ENCODE data around the gene ST7.

The ST7 gene

GRCh38 chr7:117165656-117166055, 212.4 kb downstream of the ST7 start:
- DNase-seq: no peak

DNA sequence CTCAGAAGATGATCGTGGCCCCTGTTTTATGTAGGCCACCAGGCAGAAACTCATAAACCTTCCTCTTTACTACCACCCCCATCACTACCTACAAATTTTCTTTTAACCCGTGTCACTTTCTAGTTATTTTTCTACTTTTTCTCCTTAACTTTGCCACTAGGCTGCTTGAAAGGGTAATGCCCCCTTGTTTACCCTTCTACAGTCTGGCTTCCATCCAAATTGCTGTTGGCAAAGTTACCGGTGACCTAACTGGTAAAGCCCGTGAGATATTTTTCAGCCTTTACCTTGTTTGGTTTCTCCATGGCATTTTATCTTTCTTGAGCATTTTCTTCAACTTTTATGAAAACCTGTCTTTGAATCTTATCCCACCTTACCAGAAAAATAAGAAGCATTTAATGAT, 216.6 kb downstream of the ST7 start:
- no peak for DNase-seq

GRCh38 chr7:117171106-117171505, 217.8 kb downstream of the ST7 start:
- DNase-seq: no peak

DNA sequence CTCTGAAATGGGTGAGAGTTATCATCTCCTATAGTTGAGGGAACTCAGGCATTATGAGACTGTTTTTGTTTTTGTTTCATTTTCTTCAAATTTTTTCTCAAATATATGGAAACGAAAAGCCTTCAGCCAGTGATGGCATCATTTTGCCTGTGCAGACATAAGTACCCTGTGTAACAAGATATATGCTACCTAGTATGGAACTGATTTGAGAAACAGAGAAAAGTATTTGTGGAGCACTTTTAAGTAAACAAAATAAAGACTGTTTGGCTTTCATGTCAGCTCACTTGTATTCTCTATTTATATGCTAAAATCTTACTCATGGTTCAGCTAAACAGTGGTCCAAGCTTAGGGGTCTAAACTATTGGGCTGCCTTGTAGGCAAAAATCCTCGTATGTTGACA, 219.0 kb downstream of the ST7 start:
- DNase-seq: no peak

DNA sequence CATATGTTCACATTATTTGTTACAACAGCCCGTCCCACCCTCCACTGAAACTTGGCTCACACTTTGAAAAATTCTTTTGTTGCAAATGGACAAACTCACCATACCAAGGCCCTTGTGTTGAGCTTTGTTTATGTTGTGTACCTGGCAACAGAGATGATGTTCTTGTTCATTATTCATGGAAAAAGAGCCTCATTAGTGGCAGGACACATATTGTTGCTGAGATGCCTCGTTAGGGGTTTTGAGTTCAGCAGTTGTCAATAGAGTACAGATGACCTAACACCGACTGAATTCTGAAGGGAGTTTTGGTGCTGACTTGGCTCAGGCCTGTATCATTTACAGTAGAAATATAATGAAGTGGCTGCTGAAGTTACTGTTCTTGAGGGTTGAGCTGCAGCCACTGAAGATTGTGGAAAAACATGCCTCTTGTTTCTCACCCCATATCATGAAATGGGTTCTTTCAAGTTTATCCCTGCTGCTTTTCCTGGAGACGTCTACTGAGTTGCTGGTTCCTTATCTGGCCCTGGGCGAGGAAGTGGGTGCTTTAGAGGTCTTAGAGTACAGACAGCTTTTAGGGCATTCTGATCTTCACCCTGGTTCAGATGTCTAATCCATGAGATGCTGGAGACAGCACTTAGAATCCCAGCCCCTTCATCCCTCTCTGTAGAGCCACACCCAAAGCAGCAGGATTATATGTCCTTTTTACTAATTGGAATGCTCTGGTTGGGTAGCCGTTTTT, 219.9 kb downstream of the ST7 start:
- DNase-seq: no peak

DNA sequence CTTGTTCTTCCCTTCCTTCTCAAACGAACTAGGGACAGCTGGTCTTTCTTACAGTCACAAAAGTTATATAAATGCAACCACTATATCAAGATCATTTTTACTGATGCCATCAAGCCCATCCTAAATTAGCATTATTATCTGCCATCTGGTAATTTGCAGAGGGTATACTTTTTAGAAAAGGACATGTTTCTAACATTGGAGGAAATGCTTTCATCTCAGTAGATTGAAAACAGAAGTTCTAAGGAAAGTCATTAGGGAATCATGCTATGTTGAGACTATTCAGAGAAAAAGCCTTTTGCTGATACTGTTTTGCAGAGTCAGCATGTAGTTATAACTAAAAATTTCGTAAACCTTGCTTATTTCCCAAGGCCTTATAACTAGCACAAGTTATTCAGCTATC, 222.9 kb downstream of the ST7 start:
- no peak for DNase-seq

GRCh38 chr7:117178600-117178999, 225.3 kb downstream of the ST7 start:
- no peak for DNase-seq

- DNase-seq: no peak
Measured at GRCh38 chr7:117179701-117180100, 226.4 kb downstream of the ST7 start.

DNA sequence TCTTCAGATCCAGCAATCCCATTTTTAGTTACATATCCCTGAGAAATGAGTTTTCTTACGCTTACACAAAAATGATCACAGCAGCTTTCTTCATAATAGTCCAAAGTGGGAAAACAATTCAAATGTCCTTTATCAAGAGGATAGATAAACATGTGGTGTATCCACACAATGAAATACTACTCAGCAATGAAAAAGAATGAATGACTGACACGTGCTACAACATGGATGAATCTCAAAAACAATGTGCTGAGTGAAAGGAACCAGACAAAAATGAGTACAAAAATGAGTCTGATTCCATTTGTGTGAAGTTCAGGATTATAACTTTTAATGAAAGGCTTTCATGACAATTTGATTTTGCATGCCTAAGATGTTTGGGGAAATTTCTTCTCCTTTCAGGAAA, 230.4 kb downstream of the ST7 start:
- DNase-seq: no peak

DNA sequence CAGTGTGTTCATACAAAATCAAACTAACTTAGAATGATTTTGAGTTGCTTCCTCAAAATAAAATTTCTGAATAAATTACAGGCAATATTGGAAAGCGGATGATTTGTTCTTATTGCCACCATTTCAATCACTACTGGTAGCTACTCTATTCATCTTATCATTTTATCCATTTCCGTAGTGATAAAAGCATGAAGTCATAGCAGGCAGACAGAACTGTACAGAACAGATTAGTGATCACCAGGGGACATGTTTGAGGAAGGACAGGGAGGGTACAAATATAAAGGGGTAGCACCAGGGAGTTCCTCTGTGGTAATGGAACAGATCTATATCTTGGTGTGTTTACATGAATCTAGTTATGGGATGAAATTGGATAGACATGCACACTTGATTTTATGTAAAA, 231.1 kb downstream of the ST7 start:
- no peak for DNase-seq

GRCh38 chr7:117185124-117185523, 231.8 kb downstream of the ST7 start:
- DNase-seq: no peak

DNA sequence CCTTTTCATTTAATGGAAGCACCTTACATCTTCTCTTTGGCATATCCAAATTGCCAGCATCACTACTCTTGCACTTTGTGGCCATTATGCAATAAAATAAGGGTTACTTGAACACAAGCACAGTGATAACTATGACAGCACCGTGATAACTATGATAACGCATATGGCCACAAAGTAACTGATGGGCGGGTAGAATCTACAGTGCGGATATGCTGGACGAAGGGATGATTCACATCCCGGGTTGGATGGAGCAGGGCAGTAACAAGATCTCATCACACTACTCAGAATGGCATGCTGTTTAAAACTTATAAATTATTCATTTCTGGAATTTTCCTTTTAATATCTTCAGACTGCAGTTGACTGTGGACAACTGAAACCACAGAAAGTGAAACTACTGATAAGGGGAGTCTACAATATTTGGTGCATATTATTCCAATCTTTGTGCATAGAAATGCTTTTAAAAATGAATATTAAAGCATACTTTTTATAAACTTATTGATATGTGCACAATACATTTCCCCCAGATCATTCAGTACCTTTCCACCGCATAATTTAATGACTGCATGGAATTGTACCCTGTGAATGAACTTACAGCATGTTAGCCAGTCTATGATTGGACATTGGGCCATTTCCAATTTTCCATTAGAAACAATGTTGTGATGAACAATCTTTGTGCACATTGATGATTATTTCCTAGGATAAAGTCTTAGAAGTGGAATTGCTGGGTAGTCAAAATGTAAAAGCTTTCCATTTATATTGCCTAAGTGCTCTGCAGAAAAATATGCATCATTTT, 233.1 kb downstream of the ST7 start:
- DNase-seq: no peak

- DNase-seq: no peak
Measured at GRCh38 chr7:117188376-117188775, 235.1 kb downstream of the ST7 start.

GRCh38 chr7:117188949-117189592, 235.8 kb downstream of the ST7 start:
- DNase-seq: no peak

GRCh38 chr7:117190104-117190503, 236.8 kb downstream of the ST7 start:
- DNase-seq: no peak

DNA sequence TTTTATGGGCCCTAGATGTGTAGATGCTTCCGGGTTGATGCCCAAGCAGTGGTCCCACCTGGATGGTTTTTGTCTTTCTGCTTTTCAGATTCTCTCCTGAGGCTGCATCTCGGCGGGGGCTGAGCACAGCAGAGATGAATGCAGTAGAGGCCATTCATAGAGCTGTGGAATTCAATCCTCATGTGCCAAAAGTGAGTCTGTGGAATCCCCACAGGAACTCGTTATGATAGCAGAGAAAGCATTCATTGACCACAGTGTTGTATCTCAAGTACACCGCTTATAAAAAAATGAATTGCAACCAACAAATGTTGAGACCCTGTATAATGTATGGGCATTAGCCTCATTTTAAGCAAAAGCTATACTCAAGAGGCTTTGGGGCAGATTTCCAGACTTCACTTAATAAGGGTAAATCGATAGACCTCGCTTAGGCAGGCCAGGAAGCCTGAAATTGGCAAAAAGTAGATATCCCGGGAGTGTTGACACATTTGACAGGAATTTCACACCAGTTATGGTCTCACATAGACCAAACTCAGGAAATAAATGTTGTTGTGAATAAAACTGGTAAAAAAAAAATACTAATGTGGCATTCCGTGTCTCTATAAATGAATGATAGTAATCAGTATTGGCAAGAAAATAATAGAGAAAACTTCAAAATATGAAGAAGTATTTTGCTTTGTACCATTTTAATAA, 237.6 kb downstream of the ST7 start:
- no peak for DNase-seq

DNA sequence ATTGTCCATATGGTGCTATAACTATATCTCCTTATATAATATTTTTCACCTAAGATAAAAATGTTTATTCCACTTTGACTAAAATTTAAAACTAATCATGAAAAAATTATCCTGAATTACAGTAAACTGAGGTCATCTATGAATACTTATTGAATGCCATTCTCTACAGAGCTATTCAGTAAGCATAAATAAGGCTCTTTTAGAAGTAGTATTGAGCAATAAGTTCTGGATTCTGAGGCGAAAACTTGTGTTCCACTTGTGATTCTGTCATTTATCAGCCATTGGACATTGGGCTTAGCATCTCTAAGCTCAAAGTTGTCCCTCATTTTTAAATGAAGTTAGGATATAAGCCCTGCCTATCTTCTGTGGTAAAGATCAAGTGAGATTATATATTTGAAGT, 238.8 kb downstream of the ST7 start:
- no peak for DNase-seq

GRCh38 chr7:117193564-117193963, 240.3 kb downstream of the ST7 start:
- DNase-seq: no peak

DNA sequence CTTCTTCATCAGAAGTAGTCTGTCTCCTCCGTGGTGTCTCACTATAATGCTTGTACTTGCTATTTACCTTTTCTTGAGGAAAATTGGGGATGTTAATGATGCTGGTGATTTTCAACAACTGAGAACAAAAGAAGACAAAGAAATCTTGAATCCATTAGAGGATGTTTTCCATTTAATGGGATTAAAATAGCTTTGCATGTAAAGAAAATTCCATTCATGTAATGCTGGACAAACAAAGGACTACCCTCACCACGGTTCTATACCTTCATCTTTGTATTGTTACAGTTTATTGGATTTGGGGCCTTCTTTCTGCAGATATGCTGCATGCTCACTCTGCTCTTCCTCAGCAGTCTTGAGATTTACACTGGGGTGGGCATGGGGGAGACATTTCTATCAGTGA, 241.1 kb downstream of the ST7 start:
- DNase-seq: no peak

- no peak for DNase-seq
Measured at GRCh38 chr7:117195361-117196029, 242.2 kb downstream of the ST7 start.

GRCh38 chr7:117200132-117200531, 246.8 kb downstream of the ST7 start:
- no peak for DNase-seq

- DNase-seq: no peak
Measured at GRCh38 chr7:117200786-117201458, 247.6 kb downstream of the ST7 start.
